ENCODE results near the gene PEX14.

PEX14 gene

DNA sequence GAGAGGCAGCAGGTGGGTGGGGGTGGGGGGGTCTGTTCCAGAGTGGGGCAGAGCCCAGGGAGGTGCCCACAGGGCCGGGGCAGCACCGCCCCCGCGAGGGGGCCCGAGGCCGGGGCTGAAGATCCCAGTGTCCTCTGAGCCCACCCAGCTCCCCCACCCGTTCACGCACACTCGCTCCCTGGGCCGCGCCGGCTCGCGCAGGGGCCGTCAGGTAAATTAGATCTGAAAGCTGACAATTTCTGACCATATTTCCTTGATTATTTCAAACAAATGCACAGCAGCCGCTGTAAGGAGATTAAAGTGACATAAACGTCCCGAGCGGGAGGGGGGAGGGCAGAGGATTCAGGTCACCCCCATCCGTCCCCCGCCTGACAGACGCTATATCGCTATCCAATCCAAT lies 203.7 kb downstream of the PEX14 start:
- DNase-seq (ENCODE audit: low read depth in 2 of 3, low spot score in 1 of 3), result no peak

DNA sequence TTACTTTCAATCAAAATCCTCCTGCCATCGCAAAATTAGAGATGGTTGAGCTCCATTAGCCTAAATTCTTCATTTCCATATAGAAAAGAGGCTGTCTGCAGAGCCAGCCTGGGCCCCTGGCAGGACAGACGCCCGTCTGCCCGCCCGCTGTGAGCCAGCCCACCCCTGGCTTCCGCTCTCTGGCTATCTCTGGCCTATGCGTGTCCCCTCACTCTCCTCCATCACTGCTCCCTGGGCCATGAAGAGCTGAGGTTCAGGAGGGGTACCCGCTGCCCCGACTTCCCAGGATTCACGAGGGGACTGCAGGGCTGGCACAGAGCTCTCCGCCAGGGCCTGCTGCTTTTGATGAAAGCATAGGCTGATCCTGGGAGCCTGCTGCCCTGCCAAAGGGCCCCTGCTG lies 204.1 kb downstream of the PEX14 start:
- no peak for DNase-seq (ENCODE audit: low read depth in 2 of 3, low spot score in 1 of 3)

DNA sequence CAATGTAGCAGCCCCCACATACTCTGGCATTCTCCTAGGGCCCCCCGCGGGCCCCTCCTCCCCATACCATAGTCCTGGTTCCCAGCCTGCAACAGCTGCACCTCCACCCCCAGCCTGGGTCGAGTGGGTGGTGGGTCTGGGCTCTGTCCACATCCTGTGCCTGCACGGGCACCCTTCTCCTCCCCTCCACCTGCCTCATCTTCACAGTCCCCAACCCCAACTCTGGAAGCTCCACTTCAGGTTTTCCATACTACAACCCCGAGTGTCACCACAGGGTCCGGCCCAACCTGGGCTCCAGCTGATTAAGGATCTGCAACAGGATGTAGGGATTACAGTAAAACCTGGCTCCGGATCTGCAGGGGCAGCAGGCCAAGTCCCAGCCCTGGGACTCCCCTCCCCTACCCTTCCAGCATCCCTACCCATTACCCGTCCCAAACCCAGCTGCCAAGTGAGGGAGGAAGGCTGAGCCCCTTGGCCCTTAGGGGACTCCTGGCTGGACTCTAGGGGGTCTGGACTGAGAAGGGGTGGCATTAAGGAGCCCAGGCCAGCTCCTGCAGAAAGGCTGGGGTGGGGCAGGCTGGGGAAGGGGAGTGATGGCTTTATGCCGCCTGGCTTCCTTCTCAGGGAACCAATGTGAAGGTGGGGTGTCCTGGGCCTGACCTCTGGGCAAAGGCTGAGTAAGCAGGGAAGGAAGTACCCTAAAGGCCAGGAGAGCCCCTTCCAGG lies 204.9 kb downstream of the PEX14 start:
- DNase-seq (ENCODE audit: low read depth in 2 of 3, low spot score in 1 of 3), result no peak
